Measurements from ENCODE around the gene C2orf78.
A peak's percentile ranks its signal among the peaks of the same experiment; 100 is the strongest.
"Not testable (repeated sequence)": the region's sequence is repeated elsewhere in the genome, so short reads cannot be mapped to it uniquely, and the experiment has no call there.

Gene C2orf78
- total RNA-seq: 0 to 0.04 reads per million in 2 donors

- DNase-seq: not testable (repeated sequence)
Observed at GRCh38 chr2:73783883-73784282, at the start of gene C2orf78. C2orf78 (plus strand) TSS chr2:73784183; CDS start chr2:73784310, 127 bp downstream.

- no peak for DNase-seq
Observed at GRCh38 chr2:73736378-73736777, 47.6 kb upstream of the C2orf78 start.

- peak; percentile 64 for DNase-seq
Observed at GRCh38 chr2:73736855-73737779, 46.9 kb upstream of the C2orf78 start, which contains the start of gene TPRKB. TPRKB (minus strand) TSS chr2:73737345; CDS start chr2:73734569, 2,776 bp downstream.

- DNase-seq: no peak
Observed at GRCh38 chr2:73739101-73739500, 44.9 kb upstream of the C2orf78 start.

GRCh38 chr2:73740767-73741166, 43.2 kb upstream of the C2orf78 start:
- DNase-seq: no peak

GRCh38 chr2:73746015-73746876, 37.7 kb upstream of the C2orf78 start:
- no peak for DNase-seq

GRCh38 chr2:73746877-73747208, 37.1 kb upstream of the C2orf78 start:
- no peak for DNase-seq

GRCh38 chr2:73749314-73749713, 34.7 kb upstream of the C2orf78 start:
- no peak for DNase-seq

GRCh38 chr2:73754332-73754731, 29.7 kb upstream of the C2orf78 start:
- not testable (repeated sequence) for DNase-seq

GRCh38 chr2:73759285-73759764, 24.7 kb upstream of the C2orf78 start:
- DNase-seq: no peak

GRCh38 chr2:73759904-73760303, 24.1 kb upstream of the C2orf78 start:
- no peak for DNase-seq

- no peak for DNase-seq
Observed at GRCh38 chr2:73762571-73762970, 21.4 kb upstream of the C2orf78 start.

GRCh38 chr2:73764945-73765344, 19.0 kb upstream of the C2orf78 start:
- no peak for DNase-seq

GRCh38 chr2:73766349-73766748, 17.6 kb upstream of the C2orf78 start:
- no peak for DNase-seq

- DNase-seq: no peak
Observed at GRCh38 chr2:73766994-73767393, 17.0 kb upstream of the C2orf78 start.

GRCh38 chr2:73770725-73771124, 13.3 kb upstream of the C2orf78 start:
- DNase-seq: no peak

GRCh38 chr2:73772819-73773218, 11.2 kb upstream of the C2orf78 start:
- no peak for DNase-seq

GRCh38 chr2:73776381-73776780, 7.6 kb upstream of the C2orf78 start:
- DNase-seq: no peak

GRCh38 chr2:73776869-73777519, 7.0 kb upstream of the C2orf78 start:
- no peak for DNase-seq

GRCh38 chr2:73778867-73779466, 5.0 kb upstream of the C2orf78 start:
- DNase-seq: not testable (repeated sequence)

GRCh38 chr2:73779467-73780236, 4.3 kb upstream of the C2orf78 start, which contains the start of gene DUSP11:
DUSP11 (minus strand) TSS chr2:73780103; CDS start chr2:73779974, 129 bp downstream.
- peak; percentile 79 for DNase-seq

- DNase-seq: no peak
Observed at GRCh38 chr2:73780237-73780582, 3.8 kb upstream of the C2orf78 start.
